ENCODE data around the gene PRRT1. TPM values are rescaled to one million over a fixed set of nuclear protein-coding genes. Genes with fewer than 3 reads are reported as not detected.

Gene PRRT1
- total RNA-seq, 1 experiment from 2014 or later: 1.9 TPM

DNA sequence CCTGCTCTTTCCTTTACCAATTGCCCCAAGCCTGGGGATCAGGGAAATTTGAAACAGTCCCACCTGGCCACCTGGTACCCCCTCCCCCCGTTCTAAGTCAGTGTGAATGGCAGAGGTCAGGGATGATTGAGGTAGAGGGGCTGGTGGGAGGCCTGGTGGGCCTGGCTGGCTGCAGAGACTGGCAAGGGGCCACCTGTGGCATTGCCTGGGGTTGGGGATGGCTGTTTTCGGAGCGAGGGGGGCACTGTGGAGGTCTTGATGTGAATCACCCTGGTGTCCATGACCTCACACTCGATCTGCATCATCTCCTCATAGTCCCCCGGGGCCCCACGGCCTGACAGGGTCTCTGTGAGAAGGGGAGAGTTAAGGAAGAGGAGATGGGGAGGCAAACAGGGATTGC lies 36.1 kb downstream of the PRRT1 start:
- H3K36me3 Mint-ChIP-seq (ENCODE audit: insufficient read depth in 1 of 3, low read depth in 3 of 3): peaks cover 3 to 44% (median 43%) of the 10 kb centered on the region in 3 experiments; a peak in 6 of 7 replicates
- no peaks in the 10 kb centered on the region for H3K27me3 ChIP-seq (ENCODE audit: insufficient read depth, low read length)
- H3K79me2 ChIP-seq (ENCODE audit: insufficient read depth, low read length): no peaks in the 10 kb centered on the region
- no peaks in the 10 kb centered on the region for H3K4me1 ChIP-seq (ENCODE audit: insufficient read depth, low read length)
- H3K27me3 Mint-ChIP-seq (ENCODE audit: low read depth): no peaks in the 10 kb centered on the region
- H3K4me2 ChIP-seq (ENCODE audit: insufficient read depth, insufficient read length, low read length): no peak overlapping the region
- TF ChIP-seq, protein P1, sequence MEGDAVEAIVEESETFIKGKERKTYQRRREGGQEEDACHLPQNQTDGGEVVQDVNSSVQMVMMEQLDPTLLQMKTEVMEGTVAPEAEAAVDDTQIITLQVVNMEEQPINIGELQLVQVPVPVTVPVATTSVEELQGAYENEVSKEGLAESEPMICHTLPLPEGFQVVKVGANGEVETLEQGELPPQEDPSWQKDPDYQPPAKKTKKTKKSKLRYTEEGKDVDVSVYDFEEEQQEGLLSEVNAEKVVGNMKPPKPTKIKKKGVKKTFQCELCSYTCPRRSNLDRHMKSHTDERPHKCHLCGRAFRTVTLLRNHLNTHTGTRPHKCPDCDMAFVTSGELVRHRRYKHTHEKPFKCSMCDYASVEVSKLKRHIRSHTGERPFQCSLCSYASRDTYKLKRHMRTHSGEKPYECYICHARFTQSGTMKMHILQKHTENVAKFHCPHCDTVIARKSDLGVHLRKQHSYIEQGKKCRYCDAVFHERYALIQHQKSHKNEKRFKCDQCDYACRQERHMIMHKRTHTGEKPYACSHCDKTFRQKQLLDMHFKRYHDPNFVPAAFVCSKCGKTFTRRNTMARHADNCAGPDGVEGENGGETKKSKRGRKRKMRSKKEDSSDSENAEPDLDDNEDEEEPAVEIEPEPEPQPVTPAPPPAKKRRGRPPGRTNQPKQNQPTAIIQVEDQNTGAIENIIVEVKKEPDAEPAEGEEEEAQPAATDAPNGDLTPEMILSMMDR (conservative IDR thresholded peaks at IDR 0.05): no peak
- no peak overlapping the region for H2BK120ac ChIP-seq (ENCODE audit: low read depth, low read length, poor library complexity, severe bottlenecking)
- DNase-seq: no peak
- no peaks in the 10 kb centered on the region for H3K23me2 ChIP-seq (ENCODE audit: insufficient read length, low read depth, low read length, poor library complexity, severe bottlenecking)
- H4K20me1 ChIP-seq (ENCODE audit: control insufficient read depth, insufficient read depth, insufficient read length): no peaks in the 10 kb centered on the region
- H4K8ac ChIP-seq (replicated peaks; ENCODE audit: insufficient read length, low read depth, low read length): no peak overlapping the region
- no peak overlapping the region for H3K18ac ChIP-seq (ENCODE audit: insufficient read length, low read depth, low read length)
- no peak overlapping the region for H3K23ac ChIP-seq (ENCODE audit: insufficient read length, low read depth, low read length)
- no peak overlapping the region for H3K27ac ChIP-seq (ENCODE audit: insufficient read length, low read depth, low read length)
- no peak overlapping the region for H2BK5ac ChIP-seq (ENCODE audit: insufficient read length, low read length)
- WGBS (ENCODE audit: extremely low coverage, insufficient read length, low lambda C conversion rate): no CpG with 5 or more reads among the region's 6 CpGs
- peaks cover 0 to 2% of the 10 kb centered on the region in 2 experiments; a peak in 2 of 4 replicates for H3K4me1 Mint-ChIP-seq
- H2AK5ac ChIP-seq (ENCODE audit: insufficient read length, low read length): no peak overlapping the region
- no peak overlapping the region for H3K9ac ChIP-seq (ENCODE audit: extremely low read depth, insufficient read length, low read length)
- no peak overlapping the region for H2BK20ac ChIP-seq (ENCODE audit: low read depth, low read length, poor library complexity, severe bottlenecking)
- no peak overlapping the region for H2BK15ac ChIP-seq (ENCODE audit: low read depth, low read length)
- H4K5ac ChIP-seq (ENCODE audit: insufficient read length, low read depth, low read length): no peak overlapping the region
- no peak overlapping the region for H4K91ac ChIP-seq (ENCODE audit: insufficient read length, low read depth, low read length)
- H2BK12ac ChIP-seq (ENCODE audit: insufficient read length, low read depth, low read length): no peak overlapping the region
- H3K4me3 Mint-ChIP-seq: no peak overlapping the region
- no peaks in the 10 kb centered on the region; a peak in 1 of 5 replicates for H3K9me3 Mint-ChIP-seq
- H3T11ph ChIP-seq (ENCODE audit: low read length): no peak overlapping the region
- H2AFZ ChIP-seq (ENCODE audit: low read length): no peak overlapping the region
- no peak overlapping the region for H3K4ac ChIP-seq (ENCODE audit: low read depth, low read length)
- no peak overlapping the region for H3K14ac ChIP-seq (ENCODE audit: insufficient read depth, low read length)
- H3K9me3 ChIP-seq (ENCODE audit: control insufficient read depth, low read depth, low read length): no peaks in the 10 kb centered on the region
- H3K79me1 ChIP-seq (ENCODE audit: insufficient read depth, low read depth, low read length, poor library complexity, severe bottlenecking): no peaks in the 10 kb centered on the region
- H3K56ac ChIP-seq (ENCODE audit: insufficient read length, low read depth, low read length): no peak overlapping the region
- 0 out of 7 replicates have a peak overlapping the region, but pooled peaks of 1 of the 3 experiments have one; percentile 37 for H3K27ac Mint-ChIP-seq

Data from H9 (cell line).